ENCODE data around the gene GOLIM4.

GOLIM4 gene

GRCh38 chr3:167978071-167978470 lies 117.7 kb downstream of the GOLIM4 start:
- no peak for DNase-seq

GRCh38 chr3:167976516-167977361 lies 119.0 kb downstream of the GOLIM4 start:
- no peak for DNase-seq

- no peak for DNase-seq
Observed at GRCh38 chr3:167973901-167974300, 121.8 kb downstream of the GOLIM4 start.

- no peak for DNase-seq
Observed at GRCh38 chr3:167973046-167973445, 122.7 kb downstream of the GOLIM4 start.

- no peak for DNase-seq
Observed at GRCh38 chr3:167972502-167972901, 123.2 kb downstream of the GOLIM4 start.

GRCh38 chr3:167969548-167969947 lies 126.2 kb downstream of the GOLIM4 start:
- no peak for DNase-seq

GRCh38 chr3:167967257-167968036 lies 128.3 kb downstream of the GOLIM4 start:
- no peak for DNase-seq

Data from NCI-H446 (cell line).